Measurements from ENCODE around the gene AMH. TPM values are rescaled to one million over a fixed set of nuclear protein-coding genes. Genes with fewer than 3 reads are reported as not detected.

The AMH gene
- total and polyA plus RNA-seq, 2 of the 13 experiments (the other 11 are each of a cell fraction or from before 2014, with no cell fraction given), result 0.03 to 0.18 TPM

DNA sequence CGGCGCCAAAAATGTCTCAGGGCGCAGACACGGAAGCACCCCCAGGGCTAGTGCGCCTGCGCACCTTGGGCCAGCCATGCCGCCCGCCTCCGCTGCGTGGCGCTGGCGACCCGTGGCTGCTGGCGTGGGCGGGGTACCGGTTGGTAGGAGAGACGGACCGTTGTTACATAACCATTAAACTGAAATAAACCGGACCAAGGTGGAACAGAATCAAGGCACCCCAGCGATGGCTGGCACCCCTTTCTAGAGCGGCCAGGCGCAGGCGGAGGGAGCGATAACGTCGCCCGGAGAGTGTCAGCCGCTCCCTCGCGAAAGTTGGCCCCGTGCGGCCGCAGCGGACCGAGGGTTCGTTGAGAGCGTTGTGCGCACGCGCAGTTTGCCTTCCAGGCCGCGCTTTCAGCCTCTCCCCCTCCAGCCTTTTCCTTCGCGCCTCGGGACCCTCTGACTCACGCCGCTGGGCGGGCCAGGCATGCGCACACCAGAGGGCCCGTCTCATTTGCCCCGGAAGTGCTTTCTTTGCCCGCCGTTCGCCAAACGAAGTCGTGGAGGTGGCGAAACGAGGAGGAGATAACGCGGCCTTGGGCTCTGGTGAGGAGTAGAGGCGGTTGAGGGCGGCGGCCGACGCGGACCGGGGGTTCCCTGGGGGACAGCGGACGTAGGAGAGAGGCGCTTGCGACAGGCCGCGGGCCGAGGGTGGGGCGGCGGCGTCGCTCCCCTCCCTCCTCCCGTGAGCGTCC lies 12.6 kb upstream of the AMH start, which contains the start of the genes PLEKHJ1 and SF3A2 (continued):
- TF ChIP-seq ZBTB39 (CRISPR knock-in tag; IDR thresholded peaks at IDR 0.05), result peak; percentile 95; the same call in 1 of the 2 replicates
- TF ChIP-seq ZBTB10 (CRISPR knock-in tag; IDR thresholded peaks at IDR 0.05; ENCODE audit: borderline replicate concordance), result no peak
- peak; percentile 71; the same call in 1 of the 2 replicates for TF ChIP-seq PITX1 (CRISPR knock-in tag; IDR thresholded peaks at IDR 0.05)
- TF ChIP-seq AHDC1 (CRISPR knock-in tag; IDR thresholded peaks at IDR 0.05; ENCODE audit: borderline replicate concordance), result peak; percentile 49; the same call in 1 of the 2 replicates
- TF ChIP-seq ZNF570 (CRISPR knock-in tag; IDR thresholded peaks at IDR 0.05; ENCODE audit: borderline replicate concordance), result peak; percentile 54; the same call in 1 of the 2 replicates
- TF ChIP-seq DNMT3B (CRISPR knock-in tag; conservative IDR thresholded peaks at IDR 0.05), result peak; percentile 97
- TF ChIP-seq SCMH1 (CRISPR knock-in tag; IDR thresholded peaks at IDR 0.05; ENCODE audit: borderline replicate concordance), result no peak
- peak; percentile 51; the same call in 1 of the 2 replicates for TF ChIP-seq HCFC1 (IDR thresholded peaks at IDR 0.05; ENCODE audit: low read depth, low read length)
- TF ChIP-seq SMAD1 (CRISPR knock-in tag; IDR thresholded peaks at IDR 0.05; ENCODE audit: borderline replicate concordance, low read depth), result peak; percentile 86; the same call in 1 of the 2 replicates
- TF ChIP-seq ZNF446 (CRISPR knock-in tag; IDR thresholded peaks at IDR 0.05), result peak; percentile 86; the same call in 1 of the 2 replicates
- TF ChIP-seq RXRB (CRISPR knock-in tag; IDR thresholded peaks at IDR 0.05; ENCODE audit: borderline replicate concordance), result peak; percentile 73
- no peak for TF ChIP-seq STAT6 (CRISPR knock-in tag; IDR thresholded peaks at IDR 0.05; ENCODE audit: borderline replicate concordance)
- peak; percentile 87 for TF ChIP-seq KMT2A (CRISPR knock-in tag; IDR thresholded peaks at IDR 0.05)
- TF ChIP-seq ATF7 (IDR thresholded peaks at IDR 0.05), result no peak
- peak; percentile 82 for TF ChIP-seq ATF7 (CRISPR knock-in tag; IDR thresholded peaks at IDR 0.05)

Data from HepG2 (cell line).